Body of pancreas (tissue), 4 donors: ENCODE results near the gene CHADL. TPM values are rescaled to one million over a fixed set of nuclear protein-coding genes. Genes with fewer than 3 reads are reported as not detected.

Source experiments
- ATAC-seq: fragments of 150-250 bp; one replicate; pipeline ENCODE4 v1.9.1; 2016
- DNase-seq, 4 donors: peaks; one replicate each; pipeline ENCODE4 v3.0.0-alpha.2; 2019
- H3K27ac ChIP-seq, 4 donors: fragments of 200-600 bp; sonication (generic); 1 replicate in 3 of 4; 2 replicates in 1 of 4; pipeline versions ENCODE4 v1.5.1 to v1.6.1; 2016 to 2019; ENCODE audit warnings: mild to moderate bottlenecking in 1 of 4, mixed read lengths in 1 of 4, moderate library complexity in 1 of 4
- H3K27me3 ChIP-seq, 2 donors: fragments of 200-600 bp; sonication (generic); one replicate each; pipeline ENCODE4 v1.6.0; 2016; ENCODE audit warnings: mild to moderate bottlenecking in 1 of 2
- H3K36me3 ChIP-seq, 2 donors: fragments of 200-600 bp; sonication (generic); replicated peaks in 1 of 2; 2 replicates each; pipeline ENCODE4 v1.5.1; 2016; ENCODE audit warnings: low read depth in 2 of 2; ENCODE audit not compliant: insufficient read depth in 1 of 2
- H3K4me1 ChIP-seq: fragments of 200-600 bp; sonication (generic); one replicate; pipeline ENCODE4 v1.6.0; 2016
- H3K4me3 ChIP-seq, 2 donors: fragments of 200-600 bp; sonication (generic); 1 replicate in 1 of 2; 2 replicates in 1 of 2; pipeline ENCODE4 v1.5.1; 2016 to 2019
- H3K9me3 ChIP-seq, 3 donors: fragments of 200-600 bp; sonication (generic); 1 replicate in 2 of 3; 2 replicates in 1 of 3; pipeline ENCODE4 v1.5.1; 2016
- POLR2A ChIP-seq, 3 donors: fragments of 450-650 bp; IDR thresholded peaks; one replicate each; pipeline ENCODE4 v1.6.1; 2016; ENCODE audit warnings: antibody characterized with exemption in 3 of 3, mild to moderate bottlenecking in 2 of 3
- WGBS, 2 donors: methylation state at CpG; one replicate each; pipeline ENCODE4 v1.1.5; 2017; 5-methylcytosine and 5-hydroxymethylcytosine counted together
- intact Hi-C: fragments of 100-400 bp; cut with DNase I; formaldehyde crosslinking; loops from one replicate; pipeline ENCODE4 v1.15.1; 2023
- total RNA-seq, 2 donors: library from RNA; depleted of rRNA; stranded (reverse); fragments of >200 nt; gene quantifications; one replicate each; pipeline ENCODE4 v1.1.0, GENCODE V29; 2016
- TF ChIP-seq, protein P1 (sequence below), 7 experiments: fragments of 450-650 bp in 4 of 7; fragments of 200-600 bp in 3 of 7; sonication (generic) in 3 of 7; IDR thresholded peaks; one replicate each; pipeline ENCODE4 v1.5.1; 2016 to 2019; ENCODE audit warnings: antibody characterized with exemption in 7 of 7

Gene CHADL
- total RNA-seq, 2 donors from 2014 or later: 1.8 to 6.3 TPM

DNA sequence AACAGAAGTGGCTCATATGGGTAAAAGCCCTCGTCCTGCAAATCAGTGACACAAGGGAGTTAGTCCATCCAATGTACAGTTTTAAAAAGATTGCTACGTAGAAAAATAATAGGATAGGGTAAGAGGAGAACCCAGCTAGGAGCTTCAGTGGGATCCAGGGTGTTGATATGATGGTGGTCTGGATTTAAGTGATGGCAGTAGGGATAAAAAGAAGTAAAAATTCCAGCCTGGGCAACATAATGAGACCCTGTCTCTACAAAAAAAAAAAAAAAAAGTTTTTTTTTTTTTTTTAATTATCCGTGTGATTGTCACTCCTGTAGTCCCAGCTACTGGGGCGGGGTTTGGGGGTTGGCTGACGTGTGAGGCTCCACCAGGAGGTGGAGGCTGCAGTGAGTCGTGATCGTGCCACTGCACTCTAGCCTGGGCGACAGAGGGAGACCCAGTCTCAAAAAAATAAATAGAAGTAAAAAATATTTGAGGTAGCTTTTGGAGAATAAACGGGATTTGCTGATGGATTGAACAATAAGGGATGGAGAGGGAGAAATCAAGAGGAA lies 42.6 kb downstream of the CHADL start:
- peak overlapping the region in 2 of 4 donors; percentile 34 to 35 for H3K27ac ChIP-seq

GRCh38 chr22:41197038-41197972 lies 43.4 kb downstream of the CHADL start:
- TF ChIP-seq, protein P1, sequence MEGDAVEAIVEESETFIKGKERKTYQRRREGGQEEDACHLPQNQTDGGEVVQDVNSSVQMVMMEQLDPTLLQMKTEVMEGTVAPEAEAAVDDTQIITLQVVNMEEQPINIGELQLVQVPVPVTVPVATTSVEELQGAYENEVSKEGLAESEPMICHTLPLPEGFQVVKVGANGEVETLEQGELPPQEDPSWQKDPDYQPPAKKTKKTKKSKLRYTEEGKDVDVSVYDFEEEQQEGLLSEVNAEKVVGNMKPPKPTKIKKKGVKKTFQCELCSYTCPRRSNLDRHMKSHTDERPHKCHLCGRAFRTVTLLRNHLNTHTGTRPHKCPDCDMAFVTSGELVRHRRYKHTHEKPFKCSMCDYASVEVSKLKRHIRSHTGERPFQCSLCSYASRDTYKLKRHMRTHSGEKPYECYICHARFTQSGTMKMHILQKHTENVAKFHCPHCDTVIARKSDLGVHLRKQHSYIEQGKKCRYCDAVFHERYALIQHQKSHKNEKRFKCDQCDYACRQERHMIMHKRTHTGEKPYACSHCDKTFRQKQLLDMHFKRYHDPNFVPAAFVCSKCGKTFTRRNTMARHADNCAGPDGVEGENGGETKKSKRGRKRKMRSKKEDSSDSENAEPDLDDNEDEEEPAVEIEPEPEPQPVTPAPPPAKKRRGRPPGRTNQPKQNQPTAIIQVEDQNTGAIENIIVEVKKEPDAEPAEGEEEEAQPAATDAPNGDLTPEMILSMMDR (IDR thresholded peaks at IDR 0.05): peak in 2 of 7 experiments; percentile 16 to 43
- TF ChIP-seq POLR2A (IDR thresholded peaks at IDR 0.05): peak in 2 of 3 donors; percentile 23 to 24
- Histone ChIP-seq H3K9me3 (no peaks in the 10 kb centered on the region), H3K4me3 (peak overlapping the region; percentile 31 to 79), H3K27ac (peak overlapping the region in 3 of 4 donors; percentile 5 to 35 (median 34)), H3K27me3 (no peaks in the 10 kb centered on the region), H3K4me1 (peaks cover 16% of the 10 kb centered on the region), H3K36me3 (no peaks in the 10 kb centered on the region)
- peak; percentile 78 to 86 (median 79) for DNase-seq
- ATAC-seq: peak; percentile 93
- WGBS, 2 donors: 0 to 3% methylated on average over 5 to 79 of the region's 91 CpGs
- intact Hi-C loops: no loop called here

More for the DNA sequence above, 42.6 kb downstream of the CHADL start:
- ATAC-seq: peak; percentile 30
- 1% methylated on average over 9 of the region's 9 CpGs for WGBS, 2 donors
- intact Hi-C loops: no loop called here
- Histone ChIP-seq H3K9me3 (no peaks in the 10 kb centered on the region), H3K27me3 (no peaks in the 10 kb centered on the region), H3K36me3 (no peaks in the 10 kb centered on the region), H3K4me3 (peak overlapping the region; percentile 24 to 79), H3K4me1 (peaks cover 16% of the 10 kb centered on the region)
- peak; percentile 32 to 63 (median 42) for DNase-seq
- TF ChIP-seq, protein P1 (IDR thresholded peaks at IDR 0.05): peak in 1 of 7 experiments; percentile 9
- no peak for TF ChIP-seq POLR2A (IDR thresholded peaks at IDR 0.05)

- WGBS, 2 donors: 81 to 91% methylated on average over 4 to 6 of the region's 6 CpGs
- no peaks in the 10 kb centered on the region for H3K9me3 ChIP-seq
- no peak overlapping the region for H3K4me3 ChIP-seq
- no peaks in the 10 kb centered on the region for H3K36me3 ChIP-seq
- peaks cover 16% of the 10 kb centered on the region for H3K4me1 ChIP-seq
- TF ChIP-seq, protein P1 (IDR thresholded peaks at IDR 0.05): no peak
- no peak for TF ChIP-seq POLR2A (IDR thresholded peaks at IDR 0.05)
- no peak for ATAC-seq
- no peak overlapping the region for H3K27ac ChIP-seq
- DNase-seq: no peak
- no peaks in the 10 kb centered on the region for H3K27me3 ChIP-seq
- intact Hi-C loops: no loop called here
Measured at GRCh38 chr22:41193829-41194228, 46.9 kb downstream of the CHADL start.

GRCh38 chr22:41191467-41191866 lies 49.3 kb downstream of the CHADL start:
- no peak for ATAC-seq
- Histone ChIP-seq H3K4me3 (no peak overlapping the region), H3K27ac (no peak overlapping the region), H3K27me3 (no peaks in the 10 kb centered on the region), H3K36me3 (no peaks in the 10 kb centered on the region), H3K4me1 (peaks cover under 1% of the 10 kb centered on the region), H3K9me3 (no peaks in the 10 kb centered on the region)
- intact Hi-C loops: no loop called here
- no peak for TF ChIP-seq POLR2A (IDR thresholded peaks at IDR 0.05)
- 11 to 62% methylated on average over 1 to 2 of the region's 2 CpGs for WGBS, 2 donors
- no peak for DNase-seq

DNA sequence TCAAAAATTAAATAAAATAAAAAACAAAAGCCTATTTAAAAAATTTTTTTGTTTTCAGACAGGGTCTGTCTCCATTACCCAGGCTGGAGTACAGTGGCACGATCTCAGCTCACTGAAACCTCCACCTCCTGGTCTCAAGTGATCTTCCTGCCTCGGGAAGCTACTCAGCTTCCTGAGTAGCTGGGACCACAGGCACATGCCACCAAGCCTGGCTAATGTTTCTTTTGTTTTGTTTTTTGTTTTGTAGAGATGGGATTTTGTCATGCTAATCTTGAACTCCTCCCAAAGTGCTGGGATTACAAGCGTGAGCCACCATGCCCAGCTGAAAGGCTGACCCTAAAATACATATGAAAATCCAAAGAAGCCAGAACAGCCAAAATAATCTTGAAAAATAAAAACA lies 56.1 kb downstream of the CHADL start:
- intact Hi-C loops: no loop called here
- Histone ChIP-seq H3K27ac (no peak overlapping the region), H3K4me1 (no peaks in the 10 kb centered on the region), H3K9me3 (no peaks in the 10 kb centered on the region), H3K36me3 (peaks cover 0 to 3% of the 10 kb centered on the region in 2 donors), H3K4me3 (no peak overlapping the region), H3K27me3 (no peaks in the 10 kb centered on the region)
- 60 to 69% methylated on average over 3 of the region's 3 CpGs for WGBS, 2 donors
- ATAC-seq (no peak), DNase-seq (no peak)
- TF ChIP-seq, protein P1 (IDR thresholded peaks at IDR 0.05): no peak
- TF ChIP-seq POLR2A (IDR thresholded peaks at IDR 0.05): no peak
